Smooth muscle cell (in vitro differentiated cells): ENCODE data around the gene VAMP4. TPM values are rescaled to one million over a fixed set of nuclear protein-coding genes. Genes with fewer than 3 reads are reported as not detected.
"Not testable (repeated sequence)": the region's sequence is repeated elsewhere in the genome, so short reads cannot be mapped to it uniquely, and the experiment has no call there.

Source experiments
- DNase-seq: peaks from one replicate; lab custom pipeline; 2025; ENCODE audit not compliant: unreplicated experiment; lab: John Stamatoyannopoulos, UW
- H2AFZ ChIP-seq: fragments of 200-600 bp; sonication (generic); 2 replicates; pipeline ENCODE4 v1.6.0; 2016; ENCODE audit warnings: antibody characterized with exemption, low read depth, mild to moderate bottlenecking
- H3F3A ChIP-seq: fragments of 200-600 bp; sonication (generic); 2 replicates; pipeline ENCODE4 v1.6.0; 2017; ENCODE audit warnings: antibody characterized with exemption, low read depth
- H3K27ac ChIP-seq: fragments of 200-600 bp; sonication (generic); 2 replicates; pipeline ENCODE4 v1.5.1; 2016; ENCODE audit warnings: low read depth, mild to moderate bottlenecking
- H3K27me3 ChIP-seq: fragments of 200-600 bp; sonication (generic); 2 replicates; pipeline ENCODE4 v1.6.1; 2016; ENCODE audit warnings: low read depth, mild to moderate bottlenecking
- H3K36me3 ChIP-seq: fragments of 200-600 bp; sonication (generic); 2 replicates; pipeline ENCODE4 v1.5.1; 2016; ENCODE audit warnings: low read depth
- H3K4me1 ChIP-seq: fragments of 200-600 bp; sonication (generic); 2 replicates; pipeline ENCODE4 v1.5.1; 2016; ENCODE audit warnings: low read depth
- H3K4me2 ChIP-seq: fragments of 200-600 bp; sonication (generic); 2 replicates; pipeline ENCODE4 v1.6.0; 2016; ENCODE audit warnings: mild to moderate bottlenecking
- H3K4me3 ChIP-seq: fragments of 200-600 bp; sonication (generic); 2 replicates; pipeline ENCODE4 v1.5.1; 2016; ENCODE audit warnings: mild to moderate bottlenecking
- H3K79me2 ChIP-seq: fragments of 200-600 bp; sonication (generic); 2 replicates; pipeline ENCODE4 v1.6.0; 2016; ENCODE audit warnings: low read depth, mild to moderate bottlenecking
- H3K9ac ChIP-seq: fragments of 200-600 bp; sonication (generic); 2 replicates; pipeline ENCODE4 v1.6.0; 2016; ENCODE audit warnings: low read depth
- H3K9me3 ChIP-seq: fragments of 200-600 bp; sonication (generic); replicated peaks from 2 replicates; pipeline ENCODE4 v1.5.1; 2016; ENCODE audit warnings: low read depth
- H4K20me1 ChIP-seq: fragments of 200-600 bp; sonication (generic); 2 replicates; pipeline ENCODE4 v1.6.0; 2016; ENCODE audit warnings: low read depth
- CTCF ChIP-seq: fragments of 200-600 bp; sonication (generic); IDR thresholded peaks from 2 replicates; pipeline ENCODE4 v1.5.1; 2017; ENCODE audit warnings: borderline replicate concordance, mild to moderate bottlenecking, antibody characterized with exemption; ENCODE audit not compliant: insufficient read depth, poor library complexity, severe bottlenecking
- WGBS: methylation state at CpG from one replicate; pipeline ENCODE4 v1.1.7; 2016; ENCODE audit warnings: low lambda C conversion rate; 5-methylcytosine and 5-hydroxymethylcytosine counted together
- polyA plus RNA-seq: library from polyadenylated mRNA; unstranded; fragments of >200 nt; fragmentation: Nextera tagmentation; extraction: Ambion mirVana; gene quantifications from 2 replicates; pipeline ENCODE4 v1.2.1, GENCODE V29; 2016
- total RNA-seq: library from RNA; depleted of rRNA; stranded (reverse); fragments of >200 nt; gene quantifications from 2 replicates; pipeline ENCODE4 v1.2.3, GENCODE V29; 2014

VAMP4 gene
- total and polyA plus RNA-seq, 2 experiments from 2014 or later: 15.2 to 17.4 TPM

GRCh38 chr1:171702598-171702997, 39.3 kb downstream of the VAMP4 start:
- Histone ChIP-seq H3K4me3 (no peak overlapping the region), H3K4me2 (no peak overlapping the region), H3K9me3 (no peaks in the 10 kb centered on the region), H3F3A (no peaks in the 10 kb centered on the region), H2AFZ (no peak overlapping the region), H3K4me1 (no peaks in the 10 kb centered on the region), H3K27ac (no peak overlapping the region), H3K9ac (no peak overlapping the region), H3K79me2 (no peaks in the 10 kb centered on the region), H3K36me3 (no peaks in the 10 kb centered on the region), H3K27me3 (no peaks in the 10 kb centered on the region), H4K20me1 (no peaks in the 10 kb centered on the region)
- no peak for DNase-seq
- no peak for TF ChIP-seq CTCF

- Histone ChIP-seq H3K4me2 (no peak overlapping the region), H3K9me3 (no peaks in the 10 kb centered on the region), H3K4me1 (no peaks in the 10 kb centered on the region), H3K4me3 (no peak overlapping the region), H3F3A (no peaks in the 10 kb centered on the region), H3K36me3 (no peaks in the 10 kb centered on the region), H3K27me3 (no peaks in the 10 kb centered on the region), H3K9ac (no peak overlapping the region), H2AFZ (no peak overlapping the region), H3K27ac (no peak overlapping the region), H4K20me1 (no peaks in the 10 kb centered on the region), H3K79me2 (no peaks in the 10 kb centered on the region)
- no peak for DNase-seq
- 93% methylated on average over 2 of the region's 2 CpGs for WGBS
- TF ChIP-seq CTCF: no peak
Measured at GRCh38 chr1:171699531-171699930, 42.3 kb downstream of the VAMP4 start.

DNA sequence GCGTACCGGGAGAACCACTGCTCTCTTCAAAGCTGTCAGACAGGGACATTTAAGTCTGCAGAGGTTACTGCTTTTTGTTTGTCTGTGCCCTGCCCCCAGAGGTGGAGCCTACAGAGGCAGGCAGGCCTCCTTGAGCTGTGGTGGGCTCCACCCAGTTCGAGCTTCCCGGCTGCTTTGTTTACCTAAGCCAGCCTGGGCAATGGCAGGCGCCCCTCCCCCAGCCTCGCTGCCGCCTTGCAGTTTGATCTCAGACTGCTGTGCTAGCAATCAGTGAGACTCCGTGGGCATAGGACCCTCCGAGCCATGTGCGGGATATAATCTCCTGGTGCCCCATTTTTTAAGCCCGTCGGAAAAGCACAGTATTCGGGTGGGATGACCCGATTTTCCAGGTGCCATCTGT, 46.1 kb downstream of the VAMP4 start:
- DNase-seq, H3K4me3 ChIP-seq, H3K4me2 ChIP-seq: not testable (repeated sequence)

GRCh38 chr1:171693541-171693940, 48.3 kb downstream of the VAMP4 start:
- not testable (repeated sequence) for H2AFZ ChIP-seq, H3K4me3 ChIP-seq, H3K27me3 ChIP-seq, H3F3A ChIP-seq, H3K79me2 ChIP-seq, H3K36me3 ChIP-seq, H3K27ac ChIP-seq, H3K4me1 ChIP-seq, H3K4me2 ChIP-seq, H3K9ac ChIP-seq, DNase-seq, H4K20me1 ChIP-seq, H3K9me3 ChIP-seq
- WGBS: 100% methylated on average over 8 of the region's 23 CpGs

More for the DNA sequence above, 46.1 kb downstream of the VAMP4 start:
- H3K27me3 ChIP-seq, H3K4me1 ChIP-seq, H3K9ac ChIP-seq, H3K36me3 ChIP-seq, H3K79me2 ChIP-seq, H4K20me1 ChIP-seq, H2AFZ ChIP-seq, H3K27ac ChIP-seq, H3K9me3 ChIP-seq, H3F3A ChIP-seq: not testable (repeated sequence)
- WGBS: 87% methylated on average over 14 of the region's 14 CpGs

DNA sequence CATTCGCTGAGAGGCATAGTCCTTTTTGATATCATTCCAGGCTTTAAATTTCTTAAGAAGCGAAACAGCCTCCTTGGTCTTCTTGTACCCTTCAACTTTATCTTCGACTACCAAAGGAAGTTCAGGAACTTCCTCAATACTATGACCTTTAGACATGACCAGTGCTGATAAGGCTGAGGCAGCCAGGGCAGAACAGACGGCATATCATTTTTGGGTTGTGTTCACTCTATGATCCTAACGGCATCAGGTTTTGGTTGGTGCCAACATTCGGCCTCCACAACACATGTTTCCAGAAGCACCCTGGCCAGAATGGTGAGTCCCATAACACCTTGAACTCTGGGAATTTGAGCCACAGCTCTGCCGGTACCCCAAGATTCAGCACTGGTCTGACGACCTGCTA, 58.0 kb downstream of the VAMP4 start:
- Histone ChIP-seq H3K9ac (no peak overlapping the region), H2AFZ (no peak overlapping the region), H3K27me3 (no peaks in the 10 kb centered on the region), H3K9me3 (no peaks in the 10 kb centered on the region), H3F3A (no peaks in the 10 kb centered on the region), H3K36me3 (no peaks in the 10 kb centered on the region), H3K4me3 (no peak overlapping the region), H3K4me2 (no peak overlapping the region), H4K20me1 (no peaks in the 10 kb centered on the region), H3K79me2 (no peaks in the 10 kb centered on the region), H3K27ac (no peak overlapping the region), H3K4me1 (no peaks in the 10 kb centered on the region)
- DNase-seq: no peak
- WGBS: 86% methylated on average over 8 of the region's 8 CpGs
- TF ChIP-seq CTCF: no peak
